ENCODE measurements around the gene FZR1.

GRCh38 chr19:3482507-3483225 is 23.4 kb upstream of the FZR1 start:
- TF ChIP-seq POLR2A (IDR thresholded peaks at IDR 0.05) (no peak), POLR2AphosphoS5 (IDR thresholded peaks at IDR 0.05) (no peak), CTCF (IDR thresholded peaks at IDR 0.05) (no peak)

All from suprapubic skin (tissue), 4 donors.